ENCODE data around the gene KLK8.

Gene KLK8

DNA sequence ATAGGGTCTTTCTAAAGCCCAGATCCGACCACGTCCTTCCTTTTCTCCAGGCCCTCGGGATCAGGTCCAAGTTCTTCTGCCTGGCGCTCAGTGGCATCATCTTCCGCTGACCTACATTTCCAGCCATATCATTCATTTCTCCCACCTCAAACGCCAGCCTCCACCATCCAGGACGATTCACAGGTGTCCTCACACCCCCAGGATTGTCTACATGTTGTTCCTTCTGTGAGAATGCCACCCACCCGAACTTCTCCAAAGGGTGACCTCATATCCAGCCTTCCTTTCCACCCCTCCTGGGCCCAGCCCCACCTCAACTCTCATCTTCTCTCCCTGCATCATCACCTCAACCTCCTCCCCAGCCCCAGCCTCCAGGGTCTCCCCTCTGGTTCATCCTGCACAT is 43.8 kb downstream of the KLK8 start:
- TF ChIP-seq, protein P1, sequence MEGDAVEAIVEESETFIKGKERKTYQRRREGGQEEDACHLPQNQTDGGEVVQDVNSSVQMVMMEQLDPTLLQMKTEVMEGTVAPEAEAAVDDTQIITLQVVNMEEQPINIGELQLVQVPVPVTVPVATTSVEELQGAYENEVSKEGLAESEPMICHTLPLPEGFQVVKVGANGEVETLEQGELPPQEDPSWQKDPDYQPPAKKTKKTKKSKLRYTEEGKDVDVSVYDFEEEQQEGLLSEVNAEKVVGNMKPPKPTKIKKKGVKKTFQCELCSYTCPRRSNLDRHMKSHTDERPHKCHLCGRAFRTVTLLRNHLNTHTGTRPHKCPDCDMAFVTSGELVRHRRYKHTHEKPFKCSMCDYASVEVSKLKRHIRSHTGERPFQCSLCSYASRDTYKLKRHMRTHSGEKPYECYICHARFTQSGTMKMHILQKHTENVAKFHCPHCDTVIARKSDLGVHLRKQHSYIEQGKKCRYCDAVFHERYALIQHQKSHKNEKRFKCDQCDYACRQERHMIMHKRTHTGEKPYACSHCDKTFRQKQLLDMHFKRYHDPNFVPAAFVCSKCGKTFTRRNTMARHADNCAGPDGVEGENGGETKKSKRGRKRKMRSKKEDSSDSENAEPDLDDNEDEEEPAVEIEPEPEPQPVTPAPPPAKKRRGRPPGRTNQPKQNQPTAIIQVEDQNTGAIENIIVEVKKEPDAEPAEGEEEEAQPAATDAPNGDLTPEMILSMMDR (IDR thresholded peaks at IDR 0.05; ENCODE audit: low read depth, low read length, missing control alignments) = no peak
- in situ Hi-C loops (cut with HindIII; ENCODE audit: low pct_ligation_motif_present, low sequenced_read_pairs) = no loop called here
- Histone ChIP-seq H3K27ac (no peak overlapping the region), H3K36me3 (replicated peaks) (no peaks in the 10 kb centered on the region), H3K4me3 (ENCODE audit: low read depth, low read length) (no peak overlapping the region), H3K27me3 (replicated peaks) (no peaks in the 10 kb centered on the region)
- no peak for DNase-seq

DNA sequence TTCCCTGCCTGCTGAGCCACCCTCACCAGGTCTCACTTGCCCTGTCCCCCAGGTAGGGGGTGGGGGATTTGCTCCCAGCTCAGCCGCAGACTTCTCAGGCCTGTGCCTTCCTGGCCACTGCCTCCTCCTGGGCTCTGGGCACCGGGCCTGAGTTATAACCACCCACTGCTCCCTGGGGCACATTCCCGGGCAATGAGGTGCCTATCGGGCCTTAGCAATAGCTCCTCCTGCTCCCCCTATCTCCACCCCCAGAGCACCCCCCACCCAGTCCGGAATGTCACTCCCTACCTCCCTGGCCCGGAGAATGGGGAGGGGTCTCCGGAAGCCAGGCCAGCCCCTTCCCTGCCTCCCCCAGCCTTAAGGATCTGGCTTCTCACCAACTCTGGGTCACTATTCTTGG is 48.5 kb downstream of the KLK8 start, which contains the start of gene KLK5:
TSS of gene KLK5 (minus strand) at position 129 of the 400 bp plus-strand sequence. CDS start 381 bp downstream, outside the sequence.
- Histone ChIP-seq H3K27ac (no peak within 1 kb of the TSS), H3K4me3 (ENCODE audit: low read depth, low read length) (no peak within 1 kb of the TSS), H3K36me3 (replicated peaks) (no peaks in the 10 kb centered on the region), H3K27me3 (replicated peaks) (no peaks in the 10 kb centered on the region)
- in situ Hi-C loops (cut with HindIII; ENCODE audit: low pct_ligation_motif_present, low sequenced_read_pairs) = no loop called here
- TF ChIP-seq, protein P1 (IDR thresholded peaks at IDR 0.05; ENCODE audit: low read depth, low read length, missing control alignments) = no peak
- DNase-seq = no peak

DNA sequence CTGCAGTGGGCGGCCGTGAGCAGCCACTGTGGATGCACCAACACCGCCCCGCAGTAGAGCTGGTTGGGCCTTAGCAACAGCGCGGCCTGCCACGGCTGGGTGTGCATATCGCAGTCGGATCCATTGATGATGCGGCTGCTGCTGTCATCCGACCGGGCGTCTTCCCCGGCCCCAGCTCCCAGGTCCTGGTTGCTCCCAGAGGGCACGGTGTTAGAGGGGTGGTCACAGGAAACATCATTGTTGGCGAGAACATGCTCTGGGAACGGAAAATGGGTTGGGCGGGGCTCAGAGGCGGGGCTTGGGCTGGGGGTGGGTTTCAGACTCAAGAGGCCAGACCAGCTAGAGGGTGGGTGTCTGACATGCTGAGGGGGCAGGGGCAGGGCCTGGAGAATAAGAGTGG is 51.5 kb downstream of the KLK8 start:
- Histone ChIP-seq H3K27ac (no peak overlapping the region), H3K27me3 (replicated peaks) (no peaks in the 10 kb centered on the region), H3K36me3 (replicated peaks) (no peaks in the 10 kb centered on the region), H3K4me3 (ENCODE audit: low read depth, low read length) (no peak overlapping the region)
- TF ChIP-seq, protein P1 (IDR thresholded peaks at IDR 0.05; ENCODE audit: low read depth, low read length, missing control alignments) = no peak
- in situ Hi-C loops (cut with HindIII; ENCODE audit: low pct_ligation_motif_present, low sequenced_read_pairs) = no loop called here
- DNase-seq = no peak

DNA sequence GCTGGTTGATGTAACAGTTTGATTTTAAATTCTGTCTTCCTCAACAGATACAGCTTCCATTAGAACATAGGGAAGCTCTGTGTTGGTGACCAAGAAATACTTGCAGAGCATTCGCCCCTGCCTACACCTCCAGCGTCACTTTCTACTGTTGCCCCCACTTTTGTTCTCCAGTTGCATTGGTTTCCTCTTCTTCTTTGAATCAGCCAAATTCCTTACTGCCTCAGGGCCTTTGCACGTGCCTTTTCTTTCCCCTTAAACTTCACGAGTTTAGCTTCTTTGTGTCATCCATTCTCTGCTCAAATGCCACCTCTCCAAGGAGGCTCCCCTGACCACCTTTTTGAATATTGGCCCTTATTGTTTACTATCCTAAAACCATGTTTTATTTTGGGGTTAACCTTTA is 54.3 kb downstream of the KLK8 start:
- in situ Hi-C loops (cut with HindIII; ENCODE audit: low pct_ligation_motif_present, low sequenced_read_pairs) = no loop called here
- Histone ChIP-seq H3K36me3 (replicated peaks) (no peaks in the 10 kb centered on the region), H3K4me3 (ENCODE audit: low read depth, low read length) (no peak overlapping the region), H3K27ac (no peak overlapping the region), H3K27me3 (replicated peaks) (no peaks in the 10 kb centered on the region)
- no peak for DNase-seq
- TF ChIP-seq, protein P1 (IDR thresholded peaks at IDR 0.05; ENCODE audit: low read depth, low read length, missing control alignments) = no peak
